ENCODE data around the gene CRACR2A.

Gene CRACR2A

GRCh38 chr12:3603576-3603975 lies 149.3 kb downstream of the CRACR2A start:
- no peak for TF ChIP-seq EZH2 (optimal IDR thresholded peaks at IDR 0.05; ENCODE audit: low read depth, low read length)
- no peak overlapping the region for H3K4me3 ChIP-seq (ENCODE audit: low read length)

GRCh38 chr12:3602488-3602887 lies 150.4 kb downstream of the CRACR2A start:
- Histone ChIP-seq H3K9me3 (replicated peaks; ENCODE audit: insufficient read depth, low read length) (no peaks in the 10 kb centered on the region), H4K20me1 (ENCODE audit: insufficient read depth, low read length) (no peaks in the 10 kb centered on the region), H3K4me3 (ENCODE audit: low read length) (no peak overlapping the region), H3K4me1 (ENCODE audit: low read length) (no peaks in the 10 kb centered on the region), H3F3A (ENCODE audit: insufficient read depth, low read length) (no peaks in the 10 kb centered on the region), H3K27ac (ENCODE audit: low read length) (no peak overlapping the region), H3K36me3 (replicated peaks; ENCODE audit: insufficient read depth, low read length) (no peaks in the 10 kb centered on the region), H3K9me2 (replicated peaks; ENCODE audit: insufficient read depth, low read length) (no peaks in the 10 kb centered on the region), H2AFZ (ENCODE audit: low read length) (no peak overlapping the region), H3K27me3 (replicated peaks; ENCODE audit: insufficient read depth, low read length) (peaks cover 27% of the 10 kb centered on the region), H3K79me2 (ENCODE audit: low read length) (no peaks in the 10 kb centered on the region), H3K4me2 (ENCODE audit: low read depth, low read length) (no peak overlapping the region), H3K9ac (ENCODE audit: low read length) (no peak overlapping the region)
- TF ChIP-seq EZH2phosphoT487 (IDR thresholded peaks at IDR 0.05; ENCODE audit: low read length) (no peak), EZH2 (optimal IDR thresholded peaks at IDR 0.05; ENCODE audit: low read depth, low read length) (no peak), CTCF (IDR thresholded peaks at IDR 0.05; ENCODE audit: low read length) (no peak)
- DNase-seq = no peak

More at GRCh38 chr12:3603576-3603975, 149.3 kb downstream of the CRACR2A start:
- peaks cover 27% of the 10 kb centered on the region for H3K27me3 ChIP-seq (replicated peaks; ENCODE audit: insufficient read depth, low read length)
- no peak overlapping the region for H3K9ac ChIP-seq (ENCODE audit: low read length)
- DNase-seq = no peak
- H3K4me2 ChIP-seq (ENCODE audit: low read depth, low read length) = no peak overlapping the region
- H3K36me3 ChIP-seq (replicated peaks; ENCODE audit: insufficient read depth, low read length) = no peaks in the 10 kb centered on the region
- no peak overlapping the region for H3K27ac ChIP-seq (ENCODE audit: low read length)
- no peaks in the 10 kb centered on the region for H3F3A ChIP-seq (ENCODE audit: insufficient read depth, low read length)
- no peaks in the 10 kb centered on the region for H4K20me1 ChIP-seq (ENCODE audit: insufficient read depth, low read length)
- H3K4me1 ChIP-seq (ENCODE audit: low read length) = no peaks in the 10 kb centered on the region
- H3K79me2 ChIP-seq (ENCODE audit: low read length) = no peaks in the 10 kb centered on the region
- H3K9me3 ChIP-seq (replicated peaks; ENCODE audit: insufficient read depth, low read length) = no peaks in the 10 kb centered on the region
- H2AFZ ChIP-seq (ENCODE audit: low read length) = no peak overlapping the region
- H3K9me2 ChIP-seq (replicated peaks; ENCODE audit: insufficient read depth, low read length) = no peaks in the 10 kb centered on the region

- H3K4me1 ChIP-seq (ENCODE audit: low read length) = no peaks in the 10 kb centered on the region
- no peak overlapping the region for H3K9ac ChIP-seq (ENCODE audit: low read length)
- H3K36me3 ChIP-seq (replicated peaks; ENCODE audit: insufficient read depth, low read length) = no peaks in the 10 kb centered on the region
- no peaks in the 10 kb centered on the region for H3K79me2 ChIP-seq (ENCODE audit: low read length)
- H3K9me3 ChIP-seq (replicated peaks; ENCODE audit: insufficient read depth, low read length) = no peaks in the 10 kb centered on the region
- H4K20me1 ChIP-seq (ENCODE audit: insufficient read depth, low read length) = no peaks in the 10 kb centered on the region
- H3K4me2 ChIP-seq (ENCODE audit: low read depth, low read length) = no peak overlapping the region
- no peak overlapping the region for H3K27ac ChIP-seq (ENCODE audit: low read length)
- TF ChIP-seq EZH2phosphoT487 (IDR thresholded peaks at IDR 0.05; ENCODE audit: low read length) (no peak), EZH2 (optimal IDR thresholded peaks at IDR 0.05; ENCODE audit: low read depth, low read length) (no peak), CTCF (IDR thresholded peaks at IDR 0.05; ENCODE audit: low read length) (no peak)
- no peaks in the 10 kb centered on the region for H3F3A ChIP-seq (ENCODE audit: insufficient read depth, low read length)
- peaks cover 27% of the 10 kb centered on the region for H3K27me3 ChIP-seq (replicated peaks; ENCODE audit: insufficient read depth, low read length)
- no peak overlapping the region for H3K4me3 ChIP-seq (ENCODE audit: low read length)
- H2AFZ ChIP-seq (ENCODE audit: low read length) = no peak overlapping the region
- DNase-seq = no peak
- H3K9me2 ChIP-seq (replicated peaks; ENCODE audit: insufficient read depth, low read length) = no peaks in the 10 kb centered on the region
These were observed 151.3 kb downstream of the CRACR2A start for GRCh38 chr12:3601461-3602150.

GRCh38 chr12:3600951-3601350 lies 152.0 kb downstream of the CRACR2A start:
- no peak overlapping the region for H2AFZ ChIP-seq (ENCODE audit: low read length)
- H3K4me1 ChIP-seq (ENCODE audit: low read length) = no peaks in the 10 kb centered on the region
- H3K27me3 ChIP-seq (replicated peaks; ENCODE audit: insufficient read depth, low read length) = peaks cover 33% of the 10 kb centered on the region
- no peak overlapping the region for H3K27ac ChIP-seq (ENCODE audit: low read length)
- H3K9ac ChIP-seq (ENCODE audit: low read length) = no peak overlapping the region
- no peaks in the 10 kb centered on the region for H3K79me2 ChIP-seq (ENCODE audit: low read length)
- H4K20me1 ChIP-seq (ENCODE audit: insufficient read depth, low read length) = no peaks in the 10 kb centered on the region
- no peaks in the 10 kb centered on the region for H3K9me2 ChIP-seq (replicated peaks; ENCODE audit: insufficient read depth, low read length)
- H3F3A ChIP-seq (ENCODE audit: insufficient read depth, low read length) = no peaks in the 10 kb centered on the region
- TF ChIP-seq CTCF (IDR thresholded peaks at IDR 0.05; ENCODE audit: low read length) (no peak), EZH2phosphoT487 (IDR thresholded peaks at IDR 0.05; ENCODE audit: low read length) (no peak), EZH2 (optimal IDR thresholded peaks at IDR 0.05; ENCODE audit: low read depth, low read length) (no peak)
- H3K9me3 ChIP-seq (replicated peaks; ENCODE audit: insufficient read depth, low read length) = no peaks in the 10 kb centered on the region
- no peak overlapping the region for H3K4me2 ChIP-seq (ENCODE audit: low read depth, low read length)
- no peak for DNase-seq
- H3K36me3 ChIP-seq (replicated peaks; ENCODE audit: insufficient read depth, low read length) = no peaks in the 10 kb centered on the region
- H3K4me3 ChIP-seq (ENCODE audit: low read length) = no peak overlapping the region

All from MM.1S (cell line).